CD4-positive, alpha-beta T cell treated with Interleukin-6 at 100 ng/mL for 8 hours (primary cell): ENCODE results near the gene FXYD4.
"Not testable (repeated sequence)": the region's sequence is repeated elsewhere in the genome, so short reads cannot be mapped to it uniquely, and the experiment has no call there.

Source experiments
- DNase-seq: peaks from one replicate; pipeline ENCODE4 v3.0.0-alpha.2; 2020; ENCODE audit warnings: mixed read lengths, low spot score

Gene FXYD4

GRCh38 chr10:43371418-43371817 lies at the start of gene FXYD4:
TSS of gene FXYD4 (plus strand) at chr10:43371636. CDS start at chr10:43373747, 2,111 bp downstream.
- no peak for DNase-seq

- no peak for DNase-seq
Observed at GRCh38 chr10:43322331-43322730, 49.1 kb upstream of the FXYD4 start.

- DNase-seq = peak; percentile 77
Observed at GRCh38 chr10:43322769-43323168, 48.7 kb upstream of the FXYD4 start.

DNA sequence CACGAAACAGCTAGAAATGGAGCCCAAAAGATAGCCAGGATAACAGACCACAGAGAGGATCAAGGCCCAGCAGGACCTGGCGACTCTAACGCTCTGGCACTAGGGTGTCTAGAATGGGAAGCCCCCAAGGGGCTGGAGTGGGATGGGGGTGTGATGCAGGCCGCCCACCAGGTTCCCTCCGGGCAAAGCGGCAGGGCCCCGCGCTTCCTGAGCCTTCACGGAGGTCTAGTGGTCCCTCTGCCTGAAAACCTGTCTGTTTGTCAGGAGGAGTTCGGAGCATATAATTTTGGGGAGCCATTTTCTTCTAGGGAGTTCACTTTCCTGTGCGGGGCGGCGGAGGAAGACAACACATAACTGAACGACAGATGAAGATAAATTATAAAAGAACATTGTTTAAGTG lies 48.2 kb upstream of the FXYD4 start:
- DNase-seq = no peak

GRCh38 chr10:43324876-43325275 lies 46.6 kb upstream of the FXYD4 start:
- no peak for DNase-seq

- DNase-seq = no peak
Observed at GRCh38 chr10:43327171-43327570, 44.3 kb upstream of the FXYD4 start.

- DNase-seq = no peak
Observed at GRCh38 chr10:43327986-43328385, 43.5 kb upstream of the FXYD4 start.

GRCh38 chr10:43328810-43329209 lies 42.6 kb upstream of the FXYD4 start:
- not testable (repeated sequence) for DNase-seq

DNA sequence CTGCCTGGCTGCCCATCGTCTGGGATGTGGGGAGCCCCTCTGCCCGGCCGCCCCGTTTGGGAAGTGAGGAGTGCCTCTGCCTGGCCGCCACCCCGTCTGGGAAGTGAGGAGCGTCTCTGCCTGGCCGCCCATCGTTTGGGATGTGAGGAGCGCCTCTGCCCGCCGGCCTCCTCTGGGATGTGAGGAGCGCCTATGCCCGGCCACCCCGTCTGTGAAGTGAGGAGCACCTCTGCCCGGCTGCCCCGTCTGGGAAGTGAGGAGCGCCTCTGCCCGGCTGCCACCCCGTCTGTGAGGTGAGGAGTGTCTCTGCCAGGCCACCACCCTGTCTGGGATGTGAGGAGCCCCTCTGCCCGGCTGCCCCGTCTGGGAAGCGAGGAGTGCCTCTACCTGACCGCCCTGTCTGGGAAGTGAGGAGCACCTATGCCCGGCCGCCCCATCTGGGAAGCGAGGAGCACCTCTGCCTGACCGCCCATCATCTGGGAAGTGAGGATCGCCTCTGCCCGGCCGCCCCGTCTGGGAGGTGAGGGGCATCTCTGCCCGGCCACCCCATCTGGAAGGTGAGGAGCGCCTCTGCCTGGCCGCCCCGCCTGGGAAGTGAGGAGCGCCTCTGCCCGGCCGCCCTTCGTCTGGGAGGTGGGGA lies 42.1 kb upstream of the FXYD4 start:
- DNase-seq = not testable (repeated sequence)

DNA sequence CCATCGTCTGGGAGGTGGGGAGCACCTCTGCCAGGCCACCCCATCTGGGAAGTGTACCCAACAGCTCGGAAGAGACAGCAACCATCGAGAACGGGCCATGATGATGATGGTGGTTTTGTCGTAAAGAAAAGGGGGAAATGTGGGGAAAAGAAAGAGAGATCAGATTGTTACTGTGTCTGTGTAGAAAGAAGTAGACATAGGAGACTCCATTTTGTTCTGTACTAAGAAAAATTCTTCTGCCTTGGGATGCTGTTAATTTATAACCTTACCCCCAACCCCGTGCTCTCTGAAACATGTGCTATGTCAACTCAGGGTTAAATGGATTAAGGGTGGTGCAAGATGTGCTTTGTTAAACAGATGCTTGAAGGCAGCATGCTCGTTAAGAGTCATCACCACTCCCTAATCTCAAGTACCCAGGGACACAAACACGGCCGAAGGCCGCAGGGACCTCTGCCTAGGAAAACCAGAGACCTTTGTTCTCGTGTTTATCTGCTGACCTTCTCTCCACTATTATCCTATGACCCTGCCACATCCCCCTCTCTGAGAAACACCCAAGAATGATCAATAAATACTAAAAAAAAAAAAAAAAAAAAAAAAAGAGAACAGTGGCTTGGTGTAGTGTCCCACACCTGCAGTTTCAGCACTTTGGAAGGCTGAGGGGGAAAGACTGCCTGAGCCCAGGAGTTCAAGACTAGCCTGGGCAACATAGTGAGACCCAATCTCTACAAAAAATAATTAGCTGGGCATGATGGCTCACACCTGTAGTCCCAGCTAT lies 41.2 kb upstream of the FXYD4 start:
- not testable (repeated sequence) for DNase-seq

GRCh38 chr10:43330824-43331127 lies 40.7 kb upstream of the FXYD4 start:
- not testable (repeated sequence) for DNase-seq

- DNase-seq = no peak
Observed at GRCh38 chr10:43333653-43334052, 37.8 kb upstream of the FXYD4 start.

DNA sequence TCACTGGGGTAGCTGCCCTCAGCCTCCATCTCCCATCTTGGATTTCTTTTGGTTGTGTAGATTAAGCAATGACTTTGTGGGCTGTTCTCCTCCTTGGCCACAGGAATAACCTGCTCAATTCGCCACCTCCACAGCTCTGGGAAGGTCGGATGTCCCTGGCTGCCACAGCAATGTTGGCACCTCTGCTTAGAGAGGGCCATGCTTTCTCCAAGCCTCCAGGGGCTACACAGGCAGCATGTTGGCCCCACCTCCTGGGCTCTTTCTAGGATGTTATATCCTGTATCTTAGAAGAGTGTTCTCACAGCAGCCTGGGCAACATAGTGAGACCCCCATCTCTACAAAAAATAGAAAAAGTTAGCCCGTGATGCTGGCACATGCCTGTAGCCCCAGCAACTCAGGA lies 35.4 kb upstream of the FXYD4 start:
- DNase-seq = no peak

- DNase-seq = no peak
Observed at GRCh38 chr10:43336641-43337318, 34.7 kb upstream of the FXYD4 start.

GRCh38 chr10:43337536-43337935 lies 33.9 kb upstream of the FXYD4 start:
- not testable (repeated sequence) for DNase-seq

DNA sequence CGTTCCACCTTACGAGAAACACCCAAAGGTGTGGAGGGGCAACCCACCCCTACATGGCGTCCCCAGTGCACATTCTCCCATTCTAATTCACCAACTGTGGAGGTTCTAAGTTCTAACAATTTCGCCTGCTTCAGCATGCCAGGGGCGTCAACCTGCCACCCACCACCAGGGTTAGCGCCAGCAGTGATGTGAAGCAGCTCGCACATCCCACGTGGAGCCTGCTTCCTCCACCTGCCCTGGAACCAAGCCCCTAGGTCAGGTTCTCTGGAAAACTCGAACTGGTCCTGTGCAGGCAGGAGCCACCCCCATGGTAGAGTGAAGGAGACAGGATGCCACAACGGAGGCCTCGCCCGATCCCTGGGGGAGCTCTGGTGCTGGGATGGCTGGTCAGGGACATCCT lies 33.3 kb upstream of the FXYD4 start:
- DNase-seq = no peak

DNA sequence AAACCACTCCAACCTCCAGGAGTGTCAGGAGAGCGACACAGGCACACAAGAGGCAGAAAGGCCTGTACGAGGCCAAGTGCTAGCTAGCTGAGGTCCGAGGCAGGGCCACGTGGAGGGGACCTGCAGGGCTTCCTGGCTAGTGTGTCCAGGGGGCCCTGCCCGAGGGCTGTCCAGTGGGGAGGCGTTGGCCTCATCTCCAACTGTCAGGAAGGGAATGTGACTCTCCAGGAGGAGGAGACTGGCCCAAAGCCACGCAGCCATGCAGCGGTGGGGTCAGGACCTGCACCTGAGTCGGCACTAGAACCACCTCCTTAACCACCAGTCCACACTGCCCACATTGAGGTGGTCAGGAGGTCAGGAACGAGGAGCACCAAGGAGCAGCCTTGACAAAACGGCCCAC lies 32.3 kb upstream of the FXYD4 start:
- no peak for DNase-seq

DNA sequence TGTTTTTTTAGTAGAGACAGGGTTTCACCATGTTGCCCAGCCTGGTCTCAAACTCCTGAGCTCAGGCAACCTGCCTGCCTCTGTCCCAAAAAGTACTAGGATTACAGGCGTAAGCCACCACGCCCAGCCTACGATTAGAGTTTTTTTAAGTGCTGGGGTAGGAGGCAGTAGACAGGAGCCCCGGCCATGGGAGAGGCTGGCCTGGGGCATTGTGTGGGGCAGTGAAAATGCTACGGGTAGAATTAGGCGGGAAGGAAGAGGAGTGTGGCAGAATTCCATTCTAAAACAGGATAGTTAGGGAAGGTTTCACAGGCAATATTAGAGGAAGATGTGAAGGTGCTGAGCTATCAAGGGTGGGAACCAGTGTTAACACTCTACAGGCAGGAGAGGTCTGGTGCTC lies 31.3 kb upstream of the FXYD4 start:
- no peak for DNase-seq

GRCh38 chr10:43340619-43341018 lies 30.8 kb upstream of the FXYD4 start:
- DNase-seq = no peak

DNA sequence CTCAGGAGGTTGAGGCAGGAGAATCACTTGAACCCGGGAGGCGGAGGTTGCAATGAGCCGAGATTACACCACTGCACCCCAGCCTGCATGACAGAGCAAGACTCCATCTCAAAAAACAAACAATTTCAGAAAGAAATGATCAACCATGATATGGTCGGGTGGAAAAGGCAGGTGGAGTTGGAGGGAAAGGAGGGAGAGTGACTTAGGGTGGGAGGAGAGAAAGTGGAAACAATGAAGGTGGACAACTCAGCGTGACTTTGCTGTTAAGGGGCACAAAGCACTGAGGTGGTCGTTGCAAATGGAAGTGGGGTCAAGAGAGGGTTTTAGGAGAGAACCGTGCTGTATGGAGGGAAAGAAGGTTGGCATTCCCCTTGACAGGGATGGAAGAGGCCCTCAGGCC lies 30.0 kb upstream of the FXYD4 start:
- DNase-seq = no peak

- no peak for DNase-seq
Observed at GRCh38 chr10:43342279-43343125, 28.9 kb upstream of the FXYD4 start.

GRCh38 chr10:43343126-43343525 lies 28.3 kb upstream of the FXYD4 start:
- no peak for DNase-seq
